Small intestine (tissue), 7 donors: Measurements from ENCODE around the gene TPR. TPM values are rescaled to one million over a fixed set of nuclear protein-coding genes. Genes with fewer than 3 reads are reported as not detected.

Experiments
- DNase-seq, 2 donors: peaks; one replicate each; pipeline versions ENCODE4 v3.0.0 to v3.0.0-alpha.2; 2013
- FAIRE-seq: peaks from 2 replicates; lab custom pipeline; 2012; peaks lifted over from hg19 to GRCh38; lab: Jason Lieb, UNC
- H3K27ac ChIP-seq, 3 donors: one replicate each; pipeline ENCODE4 v1.5.1; 2013; ENCODE audit warnings: low read length in 2 of 3, mild to moderate bottlenecking in 2 of 3, control low read depth in 1 of 3, inconsistent platforms in 1 of 3, low read depth in 1 of 3, moderate library complexity in 1 of 3
- H3K27me3 ChIP-seq, 3 donors: one replicate each; pipeline ENCODE4 v1.6.1; 2013; ENCODE audit warnings: low read length in 3 of 3, inconsistent platforms in 1 of 3; ENCODE audit not compliant: control insufficient read depth in 3 of 3, insufficient read depth in 3 of 3
- H3K36me3 ChIP-seq, 3 donors: one replicate each; pipeline ENCODE4 v1.6.1; 2013; ENCODE audit warnings: low read length in 3 of 3, inconsistent platforms in 1 of 3, low read depth in 1 of 3, mild to moderate bottlenecking in 1 of 3, moderate library complexity in 1 of 3; ENCODE audit not compliant: control insufficient read depth in 3 of 3, insufficient read depth in 2 of 3
- H3K4me1 ChIP-seq, 3 donors: one replicate each; pipeline ENCODE4 v1.6.1; 2013; ENCODE audit warnings: low read length in 2 of 3, inconsistent platforms in 1 of 3, low read depth in 1 of 3, mild to moderate bottlenecking in 1 of 3, moderate library complexity in 1 of 3; ENCODE audit not compliant: control insufficient read depth in 3 of 3, insufficient read depth in 2 of 3
- H3K4me3 ChIP-seq, 3 donors: one replicate each; pipeline ENCODE4 v1.5.1; 2013; ENCODE audit warnings: low read length in 3 of 3, control low read depth in 1 of 3, inconsistent platforms in 1 of 3, low read depth in 1 of 3, mild to moderate bottlenecking in 1 of 3, moderate library complexity in 1 of 3
- H3K9me3 ChIP-seq, 2 donors: one replicate each; pipeline ENCODE4 v1.6.1; 2013; ENCODE audit warnings: low read depth in 1 of 2, low read length in 1 of 2; ENCODE audit not compliant: control insufficient read depth in 2 of 2, insufficient read depth in 1 of 2
- WGBS, 3 donors: extraction: QIAGEN DNeasy Blood & Tissue Kit; methylation state at CpG; one replicate each; pipeline ENCODE4 v1.1.7; 2013; 5-methylcytosine and 5-hydroxymethylcytosine counted together
- polyA plus RNA-seq, 4 donors: library from polyadenylated mRNA; stranded (reverse) in 3 of 4; unstranded in 1 of 4; fragments of 200-250 nt in 3 of 4; fragments of 120-200 nt in 1 of 4; gene quantifications; one replicate each; pipeline versions ENCODE4 v1.2.1 to v1.2.3, GENCODE V29; 2013
- donor health status: healthy with polysubstance abuse.
- donor health status: control.
- donor health status: control.
- donor health status: Bipolar disorder and iron deficiency.
- donor health status: healthy.

The TPR gene
- polyA plus RNA-seq, 4 donors = 11.3 to 58.9 (median 28.7) TPM

- H3K4me1 ChIP-seq = no peaks in the 10 kb centered on the region
- H3K4me3 ChIP-seq = no peak overlapping the region
- no peak for DNase-seq
- H3K27me3 ChIP-seq = no peaks in the 10 kb centered on the region
- peaks cover 2 to 14% (median 13%) of the 10 kb centered on the region in 3 donors for H3K36me3 ChIP-seq
- H3K9me3 ChIP-seq = no peaks in the 10 kb centered on the region
- WGBS, 3 donors = 88 to 93% (median 91%) methylated on average over 4 of the region's 4 CpGs
- no peak for FAIRE-seq
- H3K27ac ChIP-seq = no peak overlapping the region
Observed at GRCh38 chr1:186323865-186324264, 51.2 kb downstream of the TPR start.

- H3K4me1 ChIP-seq = no peaks in the 10 kb centered on the region
- FAIRE-seq = no peak
- WGBS, 3 donors = 94 to 96% (median 94%) methylated on average over 3 of the region's 3 CpGs
Observed at GRCh38 chr1:186315570-186315969, 59.5 kb downstream of the TPR start.

GRCh38 chr1:186311375-186312051 lies 63.5 kb downstream of the TPR start:
- WGBS, 3 donors = 95 to 98% (median 96%) methylated on average over 3 of the region's 3 CpGs
- no peak overlapping the region for H3K4me3 ChIP-seq
- no peak overlapping the region for H3K27ac ChIP-seq
- no peak for FAIRE-seq
- H3K4me1 ChIP-seq = no peaks in the 10 kb centered on the region
- H3K27me3 ChIP-seq = no peaks in the 10 kb centered on the region
- no peaks in the 10 kb centered on the region for H3K9me3 ChIP-seq
- peaks cover 4 to 12% (median 8%) of the 10 kb centered on the region in 3 donors for H3K36me3 ChIP-seq
- DNase-seq = no peak

More at GRCh38 chr1:186315570-186315969, 59.5 kb downstream of the TPR start:
- Histone ChIP-seq H3K27ac (no peak overlapping the region), H3K9me3 (no peaks in the 10 kb centered on the region), H3K4me3 (no peak overlapping the region), H3K36me3 (peaks cover 6 to 20% (median 17%) of the 10 kb centered on the region in 3 donors), H3K27me3 (no peaks in the 10 kb centered on the region)
- no peak for DNase-seq

GRCh38 chr1:186310307-186310706 lies 64.7 kb downstream of the TPR start:
- Histone ChIP-seq H3K27me3 (no peaks in the 10 kb centered on the region), H3K4me3 (no peak overlapping the region), H3K4me1 (no peaks in the 10 kb centered on the region), H3K27ac (no peak overlapping the region), H3K36me3 (peaks cover 0 to 8% (median 7%) of the 10 kb centered on the region in 3 donors), H3K9me3 (no peaks in the 10 kb centered on the region)
- FAIRE-seq (no peak), DNase-seq (no peak)
- 96% methylated on average over 4 of the region's 4 CpGs for WGBS, 3 donors

- Histone ChIP-seq H3K4me1 (no peaks in the 10 kb centered on the region), H3K27me3 (no peaks in the 10 kb centered on the region), H3K9me3 (no peaks in the 10 kb centered on the region), H3K36me3 (peaks cover 0 to 4% (median 4%) of the 10 kb centered on the region in 3 donors), H3K27ac (no peak overlapping the region), H3K4me3 (no peak overlapping the region)
- no peak for DNase-seq
- FAIRE-seq = no peak
- WGBS, 3 donors = 88 to 93% (median 89%) methylated on average over 6 of the region's 6 CpGs
Observed at GRCh38 chr1:186308264-186309060, 66.6 kb downstream of the TPR start.

GRCh38 chr1:186307445-186307844 lies 67.6 kb downstream of the TPR start:
- H3K27ac ChIP-seq = no peak overlapping the region
- H3K36me3 ChIP-seq = peaks cover 0 to 4% (median 4%) of the 10 kb centered on the region in 3 donors
- H3K9me3 ChIP-seq = no peaks in the 10 kb centered on the region
- H3K27me3 ChIP-seq = no peaks in the 10 kb centered on the region
- no peaks in the 10 kb centered on the region for H3K4me1 ChIP-seq
- DNase-seq (no peak), FAIRE-seq (no peak)
- 98 to 99% (median 99%) methylated on average over 4 to 6 of the region's 6 CpGs for WGBS, 3 donors
- H3K4me3 ChIP-seq = no peak overlapping the region

GRCh38 chr1:186306533-186306932 lies 68.5 kb downstream of the TPR start:
- no peaks in the 10 kb centered on the region for H3K27me3 ChIP-seq
- DNase-seq (no peak), FAIRE-seq (no peak)
- no peaks in the 10 kb centered on the region for H3K4me1 ChIP-seq
- peaks cover 0 to 4% (median 2%) of the 10 kb centered on the region in 3 donors for H3K36me3 ChIP-seq
- no peak overlapping the region for H3K4me3 ChIP-seq
- 84 to 87% (median 87%) methylated on average over 3 of the region's 3 CpGs for WGBS, 3 donors
- no peak overlapping the region for H3K27ac ChIP-seq
- no peaks in the 10 kb centered on the region for H3K9me3 ChIP-seq

GRCh38 chr1:186304982-186305949 lies 69.8 kb downstream of the TPR start:
- Histone ChIP-seq H3K36me3 (no peaks in the 10 kb centered on the region), H3K4me3 (no peak overlapping the region), H3K9me3 (no peaks in the 10 kb centered on the region), H3K27ac (no peak overlapping the region), H3K27me3 (no peaks in the 10 kb centered on the region), H3K4me1 (no peaks in the 10 kb centered on the region)
- no peak for FAIRE-seq
- peak in 1 of 2 donors; percentile 13 for DNase-seq
- 63 to 71% (median 70%) methylated on average over 6 of the region's 6 CpGs for WGBS, 3 donors
